ENCODE results near the gene RNF141. TPM values are rescaled to one million over a fixed set of nuclear protein-coding genes. Genes with fewer than 3 reads are reported as not detected.

RNF141 gene
- total RNA-seq, 2 donors from 2014 or later = 24.0 to 39.3 TPM

DNA sequence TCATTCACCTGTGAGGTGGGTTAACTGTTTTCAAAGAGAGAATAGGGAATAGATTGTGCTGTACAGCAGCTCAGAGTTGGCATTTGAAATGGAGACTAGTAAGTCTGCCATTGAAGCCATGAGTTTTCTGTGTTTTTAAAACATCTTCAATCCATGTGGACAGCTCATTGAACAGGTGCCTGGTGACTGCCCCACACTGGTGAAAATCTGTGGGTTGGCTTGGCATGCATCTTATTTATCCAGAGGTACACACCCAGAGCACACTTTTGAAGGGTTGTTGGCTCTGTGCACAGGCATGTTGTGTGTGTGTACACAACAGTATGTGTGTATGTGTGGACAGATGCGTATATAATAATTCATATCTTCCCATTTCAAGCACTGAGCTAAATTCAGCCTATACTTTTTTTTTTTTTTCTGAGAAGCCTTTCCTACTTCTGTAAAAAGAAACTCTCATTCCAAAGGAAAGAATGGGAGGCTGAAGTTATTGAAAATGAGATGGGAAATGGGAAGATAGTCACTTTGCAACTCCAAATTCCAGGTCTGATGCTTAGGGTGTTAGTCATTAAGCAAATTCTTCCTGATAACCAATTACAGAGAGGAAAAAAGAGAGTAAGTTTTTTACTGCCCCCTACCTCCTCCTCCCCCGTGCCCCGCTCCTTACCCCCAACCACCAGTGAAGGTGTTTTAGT lies 34.5 kb upstream of the RNF141 start:
- no peaks in the 10 kb centered on the region for H3K36me3 ChIP-seq
- no peak overlapping the region for H3K4me3 ChIP-seq
- H3K9me3 ChIP-seq = no peaks in the 10 kb centered on the region
- no peak overlapping the region for H3K27ac ChIP-seq
- no peak overlapping the region for H3K9ac ChIP-seq (ENCODE audit: low read depth in 2 of 2, low read length in 2 of 2)
- TF ChIP-seq, protein P1, sequence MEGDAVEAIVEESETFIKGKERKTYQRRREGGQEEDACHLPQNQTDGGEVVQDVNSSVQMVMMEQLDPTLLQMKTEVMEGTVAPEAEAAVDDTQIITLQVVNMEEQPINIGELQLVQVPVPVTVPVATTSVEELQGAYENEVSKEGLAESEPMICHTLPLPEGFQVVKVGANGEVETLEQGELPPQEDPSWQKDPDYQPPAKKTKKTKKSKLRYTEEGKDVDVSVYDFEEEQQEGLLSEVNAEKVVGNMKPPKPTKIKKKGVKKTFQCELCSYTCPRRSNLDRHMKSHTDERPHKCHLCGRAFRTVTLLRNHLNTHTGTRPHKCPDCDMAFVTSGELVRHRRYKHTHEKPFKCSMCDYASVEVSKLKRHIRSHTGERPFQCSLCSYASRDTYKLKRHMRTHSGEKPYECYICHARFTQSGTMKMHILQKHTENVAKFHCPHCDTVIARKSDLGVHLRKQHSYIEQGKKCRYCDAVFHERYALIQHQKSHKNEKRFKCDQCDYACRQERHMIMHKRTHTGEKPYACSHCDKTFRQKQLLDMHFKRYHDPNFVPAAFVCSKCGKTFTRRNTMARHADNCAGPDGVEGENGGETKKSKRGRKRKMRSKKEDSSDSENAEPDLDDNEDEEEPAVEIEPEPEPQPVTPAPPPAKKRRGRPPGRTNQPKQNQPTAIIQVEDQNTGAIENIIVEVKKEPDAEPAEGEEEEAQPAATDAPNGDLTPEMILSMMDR (IDR thresholded peaks at IDR 0.05) = no peak
- H3K4me1 ChIP-seq = no peaks in the 10 kb centered on the region
- H3K27me3 ChIP-seq = no peaks in the 10 kb centered on the region
- intact Hi-C loops (cut with DNase I) = no loop called here
- no peak for DNase-seq

DNA sequence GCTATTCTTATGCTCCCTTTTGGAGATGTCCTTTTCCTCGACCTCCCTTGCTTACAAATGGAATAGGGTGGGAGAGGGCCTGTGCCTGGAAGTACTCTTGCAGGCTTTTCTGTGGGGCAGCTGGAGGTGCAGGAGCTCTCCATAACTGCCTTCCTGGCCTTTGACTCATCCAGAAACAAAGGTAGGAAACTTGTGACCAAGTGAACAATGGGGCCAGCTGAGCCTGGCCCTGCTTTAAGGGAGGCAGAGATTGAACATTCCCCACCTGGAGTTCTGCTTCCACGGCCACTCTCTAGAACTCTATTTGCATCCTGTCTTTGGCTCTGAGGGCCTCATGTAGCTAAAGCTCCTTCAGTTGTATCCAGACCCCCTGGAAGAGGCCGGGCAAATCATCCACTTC lies 32.6 kb upstream of the RNF141 start:
- Histone ChIP-seq H3K9me3 (no peaks in the 10 kb centered on the region), H3K4me1 (no peaks in the 10 kb centered on the region), H3K27me3 (no peaks in the 10 kb centered on the region), H3K4me3 (no peak overlapping the region), H3K9ac (ENCODE audit: low read depth in 2 of 2, low read length in 2 of 2) (no peak overlapping the region), H3K36me3 (no peaks in the 10 kb centered on the region), H3K27ac (no peak overlapping the region)
- intact Hi-C loops (cut with DNase I) = no loop called here
- DNase-seq = no peak
- TF ChIP-seq, protein P1 (IDR thresholded peaks at IDR 0.05) = no peak

GRCh38 chr11:10573028-10573427 lies 32.0 kb upstream of the RNF141 start:
- TF ChIP-seq, protein P1 (IDR thresholded peaks at IDR 0.05) = no peak
- intact Hi-C loops (cut with DNase I) = no loop called here
- no peak overlapping the region for H3K4me3 ChIP-seq
- no peaks in the 10 kb centered on the region for H3K4me1 ChIP-seq
- no peaks in the 10 kb centered on the region for H3K9me3 ChIP-seq
- no peak overlapping the region for H3K27ac ChIP-seq
- H3K9ac ChIP-seq (ENCODE audit: low read depth in 2 of 2, low read length in 2 of 2) = no peak overlapping the region
- H3K27me3 ChIP-seq = no peaks in the 10 kb centered on the region
- no peaks in the 10 kb centered on the region for H3K36me3 ChIP-seq
- no peak for DNase-seq

GRCh38 chr11:10572533-10572932 lies 31.5 kb upstream of the RNF141 start:
- H3K27ac ChIP-seq = no peak overlapping the region
- TF ChIP-seq, protein P1 (IDR thresholded peaks at IDR 0.05) = no peak
- no peaks in the 10 kb centered on the region for H3K27me3 ChIP-seq
- no peaks in the 10 kb centered on the region for H3K36me3 ChIP-seq
- no peak overlapping the region for H3K4me3 ChIP-seq
- intact Hi-C loops (cut with DNase I) = no loop called here
- no peaks in the 10 kb centered on the region for H3K9me3 ChIP-seq
- no peaks in the 10 kb centered on the region for H3K4me1 ChIP-seq
- H3K9ac ChIP-seq (ENCODE audit: low read depth in 2 of 2, low read length in 2 of 2) = no peak overlapping the region
- DNase-seq = no peak

GRCh38 chr11:10568486-10568941 lies 27.5 kb upstream of the RNF141 start, which contains the start of gene LYVE1:
Gene LYVE1, minus strand, starts transcription at chr11:10568665. Its CDS starts 133 bp downstream, at chr11:10568532.
- no peak within 1 kb of the TSS for H3K9ac ChIP-seq (ENCODE audit: low read depth in 2 of 2, low read length in 2 of 2)
- DNase-seq = no peak
- no peaks in the 10 kb centered on the region for H3K9me3 ChIP-seq
- H3K27ac ChIP-seq = no peak within 1 kb of the TSS
- no peak within 1 kb of the TSS for H3K4me3 ChIP-seq
- intact Hi-C loops (cut with DNase I) = no loop called here
- H3K4me1 ChIP-seq = no peaks in the 10 kb centered on the region
- TF ChIP-seq, protein P1 (IDR thresholded peaks at IDR 0.05) = no peak
- H3K36me3 ChIP-seq = no peaks in the 10 kb centered on the region
- no peaks in the 10 kb centered on the region for H3K27me3 ChIP-seq
